NCI-H187 treated with DMSO at 0.1 percent for 48 hours (cell line): ENCODE measurements around the gene TNFRSF19.
"Not testable (repeated sequence)": the region's sequence is repeated elsewhere in the genome, so short reads cannot be mapped to it uniquely, and the experiment has no call there.

ENCODE experiments used
- DNase-seq: peaks from one replicate; lab custom pipeline; 2025; lab: John Stamatoyannopoulos, UW

The TNFRSF19 gene

GRCh38 chr13:23570099-23570920 is at the start of gene TNFRSF19:
TNFRSF19 (plus strand) TSS chr13:23570412; CDS start chr13:23590184, 19,772 bp downstream.
- no peak for DNase-seq

- DNase-seq, result not testable (repeated sequence)
Observed at GRCh38 chr13:23529926-23530325, 40.3 kb upstream of the TNFRSF19 start.

GRCh38 chr13:23531446-23531845 is 38.8 kb upstream of the TNFRSF19 start:
- no peak for DNase-seq

- no peak for DNase-seq
Observed at GRCh38 chr13:23534090-23534489, 36.1 kb upstream of the TNFRSF19 start.

GRCh38 chr13:23541221-23541824 is 28.9 kb upstream of the TNFRSF19 start:
- no peak for DNase-seq

- DNase-seq, result no peak
Observed at GRCh38 chr13:23544668-23545067, 25.5 kb upstream of the TNFRSF19 start.

GRCh38 chr13:23547000-23547590 is 23.1 kb upstream of the TNFRSF19 start:
- no peak for DNase-seq

GRCh38 chr13:23549724-23550123 is 20.5 kb upstream of the TNFRSF19 start:
- no peak for DNase-seq

- no peak for DNase-seq
Observed at GRCh38 chr13:23550163-23550562, 20.0 kb upstream of the TNFRSF19 start.

GRCh38 chr13:23551213-23552008 is 18.8 kb upstream of the TNFRSF19 start:
- no peak for DNase-seq

- no peak for DNase-seq
Observed at GRCh38 chr13:23552171-23552570, 18.0 kb upstream of the TNFRSF19 start.

GRCh38 chr13:23552661-23553060 is 17.6 kb upstream of the TNFRSF19 start:
- DNase-seq, result no peak

GRCh38 chr13:23554000-23554399 is 16.2 kb upstream of the TNFRSF19 start:
- DNase-seq, result no peak

- DNase-seq, result no peak
Observed at GRCh38 chr13:23557043-23557442, 13.2 kb upstream of the TNFRSF19 start.

- no peak for DNase-seq
Observed at GRCh38 chr13:23557733-23558132, 12.5 kb upstream of the TNFRSF19 start.

GRCh38 chr13:23558675-23559536 is 11.3 kb upstream of the TNFRSF19 start:
- peak; percentile 58 for DNase-seq

GRCh38 chr13:23560571-23561089 is 9.6 kb upstream of the TNFRSF19 start:
- DNase-seq, result no peak

GRCh38 chr13:23561261-23561660 is 9.0 kb upstream of the TNFRSF19 start:
- DNase-seq, result no peak

- no peak for DNase-seq
Observed at GRCh38 chr13:23563085-23563845, 6.9 kb upstream of the TNFRSF19 start.

GRCh38 chr13:23567906-23568460 is 2.2 kb upstream of the TNFRSF19 start:
- no peak for DNase-seq
